Esophagus (tissue), 2 donors: ENCODE data around the gene KRT26. TPM values are rescaled to one million over a fixed set of nuclear protein-coding genes. Genes with fewer than 3 reads are reported as not detected.

Experiments used
- H3K27ac ChIP-seq, 2 donors: one replicate each; pipeline ENCODE4 v1.5.1; 2013; ENCODE audit warnings: low read depth in 2 of 2, mild to moderate bottlenecking in 2 of 2, inconsistent platforms in 1 of 2, low read length in 1 of 2, moderate library complexity in 1 of 2
- H3K27me3 ChIP-seq, 2 donors: one replicate each; pipeline ENCODE4 v1.6.1; 2013; ENCODE audit warnings: low read length in 2 of 2, control low read depth in 1 of 2, mild to moderate bottlenecking in 1 of 2; ENCODE audit not compliant: insufficient read depth in 2 of 2, control insufficient read depth in 1 of 2
- H3K36me3 ChIP-seq, 2 donors: one replicate each; pipeline ENCODE4 v1.6.1; 2013; ENCODE audit warnings: low read length in 1 of 2; ENCODE audit not compliant: control insufficient read depth in 2 of 2, insufficient read depth in 2 of 2
- H3K4me1 ChIP-seq, 2 donors: one replicate each; pipeline ENCODE4 v1.6.1; 2013; ENCODE audit warnings: low read length in 1 of 2; ENCODE audit not compliant: control insufficient read depth in 2 of 2, insufficient read depth in 2 of 2
- H3K4me3 ChIP-seq, 2 donors: one replicate each; pipeline ENCODE4 v1.5.1; 2013; ENCODE audit warnings: low read length in 2 of 2, mild to moderate bottlenecking in 2 of 2, low read depth in 1 of 2, moderate library complexity in 1 of 2
- H3K9me3 ChIP-seq, 2 donors: one replicate each; pipeline ENCODE4 v1.6.1; 2013; ENCODE audit warnings: mild to moderate bottlenecking in 2 of 2, low read depth in 1 of 2, low read length in 1 of 2, moderate library complexity in 1 of 2; ENCODE audit not compliant: control insufficient read depth in 2 of 2, insufficient read depth in 1 of 2
- WGBS, 2 donors: extraction: QIAGEN DNeasy Blood & Tissue Kit; methylation state at CpG; one replicate each; pipeline ENCODE4 v1.1.7; 2013; 5-methylcytosine and 5-hydroxymethylcytosine counted together
- polyA plus RNA-seq, 2 donors: library from polyadenylated mRNA; stranded (reverse); fragments of 200-250 nt; gene quantifications; one replicate each; pipeline ENCODE4 v1.2.3, GENCODE V29; 2013
- donor health status: healthy with polysubstance abuse.
- donor health status: Bipolar disorder and iron deficiency.

KRT26 gene
- polyA plus RNA-seq, 2 donors: not detected

GRCh38 chr17:40777971-40778370 lies 6.0 kb upstream of the KRT26 start:
- Histone ChIP-seq H3K9me3 (no peaks in the 10 kb centered on the region), H3K27me3 (no peaks in the 10 kb centered on the region), H3K27ac (no peak overlapping the region), H3K36me3 (no peaks in the 10 kb centered on the region), H3K4me1 (no peaks in the 10 kb centered on the region), H3K4me3 (no peak overlapping the region)
- 84 to 86% methylated on average over 3 of the region's 3 CpGs for WGBS, 2 donors

GRCh38 chr17:40777459-40777858 lies 5.5 kb upstream of the KRT26 start:
- Histone ChIP-seq H3K4me1 (no peaks in the 10 kb centered on the region), H3K27me3 (no peaks in the 10 kb centered on the region), H3K27ac (no peak overlapping the region), H3K36me3 (no peaks in the 10 kb centered on the region), H3K9me3 (no peaks in the 10 kb centered on the region), H3K4me3 (no peak overlapping the region)
- WGBS, 2 donors: 74% methylated on average over 7 of the region's 7 CpGs

- H3K9me3 ChIP-seq: no peaks in the 10 kb centered on the region
- 68 to 81% methylated on average over 4 of the region's 4 CpGs for WGBS, 2 donors
- no peaks in the 10 kb centered on the region for H3K4me1 ChIP-seq
- H3K27me3 ChIP-seq: no peaks in the 10 kb centered on the region
- no peak overlapping the region for H3K4me3 ChIP-seq
- no peaks in the 10 kb centered on the region for H3K36me3 ChIP-seq
- no peak overlapping the region for H3K27ac ChIP-seq
Observed at GRCh38 chr17:40775945-40776344, 3.9 kb upstream of the KRT26 start.

- no peak overlapping the region for H3K4me3 ChIP-seq
Observed at GRCh38 chr17:40765657-40766056, 6.3 kb downstream of the KRT26 start.

GRCh38 chr17:40763752-40764151 lies 8.2 kb downstream of the KRT26 start:
- Histone ChIP-seq H3K9me3 (peaks cover 2 to 11% of the 10 kb centered on the region in 2 donors), H3K27me3 (no peaks in the 10 kb centered on the region), H3K4me3 (no peak overlapping the region), H3K36me3 (no peaks in the 10 kb centered on the region), H3K27ac (no peak overlapping the region), H3K4me1 (no peaks in the 10 kb centered on the region)
- 76 to 95% methylated on average over 1 of the region's 1 CpG for WGBS, 2 donors

More at GRCh38 chr17:40765657-40766056, 6.3 kb downstream of the KRT26 start:
- H3K27me3 ChIP-seq: no peaks in the 10 kb centered on the region
- 84 to 92% methylated on average over 2 of the region's 2 CpGs for WGBS, 2 donors
- H3K4me1 ChIP-seq: no peaks in the 10 kb centered on the region
- H3K36me3 ChIP-seq: no peaks in the 10 kb centered on the region
- H3K27ac ChIP-seq: no peak overlapping the region
- H3K9me3 ChIP-seq: peaks cover 2 to 11% of the 10 kb centered on the region in 2 donors

- WGBS, 2 donors: 25 to 30% methylated on average over 1 of the region's 1 CpG
- H3K9me3 ChIP-seq: peaks cover 2 to 11% of the 10 kb centered on the region in 2 donors
- H3K27ac ChIP-seq: no peak overlapping the region
- H3K36me3 ChIP-seq: no peaks in the 10 kb centered on the region
- no peak overlapping the region for H3K4me3 ChIP-seq
- H3K4me1 ChIP-seq: no peaks in the 10 kb centered on the region
- no peaks in the 10 kb centered on the region for H3K27me3 ChIP-seq
Observed at GRCh38 chr17:40760105-40761016, 11.6 kb downstream of the KRT26 start.

- no peaks in the 10 kb centered on the region for H3K36me3 ChIP-seq
- H3K4me3 ChIP-seq: no peak within 1 kb of the TSS
- WGBS, 2 donors: 72 to 73% methylated on average over 4 of the region's 4 CpGs
Observed at GRCh38 chr17:40755231-40755630, 16.8 kb downstream of the KRT26 start, which contains the start of gene KRT25. KRT25 (minus strand) TSS chr17:40755331; CDS start chr17:40755271, 60 bp downstream.

GRCh38 chr17:40753804-40754203 lies 18.2 kb downstream of the KRT26 start:
- Histone ChIP-seq H3K36me3 (no peaks in the 10 kb centered on the region), H3K9me3 (no peaks in the 10 kb centered on the region), H3K4me3 (no peak overlapping the region), H3K27me3 (no peaks in the 10 kb centered on the region), H3K4me1 (no peaks in the 10 kb centered on the region), H3K27ac (no peak overlapping the region)
- WGBS, 2 donors: 95 to 96% methylated on average over 3 of the region's 3 CpGs

More at GRCh38 chr17:40755231-40755630, 16.8 kb downstream of the KRT26 start, which contains the start of gene KRT25:
- Histone ChIP-seq H3K4me1 (no peaks in the 10 kb centered on the region), H3K27me3 (no peaks in the 10 kb centered on the region), H3K27ac (no peak within 1 kb of the TSS), H3K9me3 (no peaks in the 10 kb centered on the region)

GRCh38 chr17:40751065-40751464 lies 20.9 kb downstream of the KRT26 start:
- Histone ChIP-seq H3K27me3 (no peaks in the 10 kb centered on the region), H3K9me3 (no peaks in the 10 kb centered on the region), H3K27ac (no peak overlapping the region), H3K36me3 (no peaks in the 10 kb centered on the region), H3K4me3 (no peak overlapping the region), H3K4me1 (no peaks in the 10 kb centered on the region)
- WGBS, 2 donors: 87 to 91% methylated on average over 14 of the region's 14 CpGs

GRCh38 chr17:40750391-40750790 lies 21.6 kb downstream of the KRT26 start:
- Histone ChIP-seq H3K27ac (no peak overlapping the region), H3K27me3 (no peaks in the 10 kb centered on the region), H3K4me1 (no peaks in the 10 kb centered on the region), H3K9me3 (no peaks in the 10 kb centered on the region), H3K4me3 (no peak overlapping the region), H3K36me3 (no peaks in the 10 kb centered on the region)
- 77 to 80% methylated on average over 6 of the region's 6 CpGs for WGBS, 2 donors
